HG02840 (cell line): Measurements from ENCODE around the gene RCN1.
"Not testable (repeated sequence)": the region's sequence is repeated elsewhere in the genome, so short reads cannot be mapped to it uniquely, and the experiment has no call there.

ENCODE experiments used
- ATAC-seq: cut with Tn5 transposase; IDR thresholded peaks from one replicate; pipeline ENCODE4 v1.9.1; 2021; ENCODE audit warnings: mild to moderate bottlenecking, moderate library complexity, moderate number of reproducible peaks; ENCODE audit not compliant: unreplicated experiment, low FRiP score

The RCN1 gene

DNA sequence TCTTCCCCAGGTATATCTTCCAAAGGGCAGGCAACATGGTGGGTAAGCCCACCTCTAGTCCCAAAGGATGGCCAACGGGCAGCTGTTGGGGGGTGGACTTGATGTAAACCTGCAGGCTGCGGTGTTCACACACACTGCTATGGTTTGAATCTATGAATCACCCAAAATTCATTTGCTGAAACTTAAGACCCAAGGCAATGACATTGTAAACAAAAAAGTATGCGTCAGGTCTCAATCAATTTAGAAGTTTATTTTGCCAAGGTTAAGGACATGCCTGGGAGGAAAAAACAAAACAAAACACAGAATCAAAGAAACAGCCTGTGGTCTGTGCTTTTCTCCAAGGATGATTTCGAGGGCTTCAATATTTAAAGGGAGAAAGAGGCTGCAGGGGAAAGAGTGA, 18.3 kb downstream of the RCN1 start:
- ATAC-seq, result no peak

DNA sequence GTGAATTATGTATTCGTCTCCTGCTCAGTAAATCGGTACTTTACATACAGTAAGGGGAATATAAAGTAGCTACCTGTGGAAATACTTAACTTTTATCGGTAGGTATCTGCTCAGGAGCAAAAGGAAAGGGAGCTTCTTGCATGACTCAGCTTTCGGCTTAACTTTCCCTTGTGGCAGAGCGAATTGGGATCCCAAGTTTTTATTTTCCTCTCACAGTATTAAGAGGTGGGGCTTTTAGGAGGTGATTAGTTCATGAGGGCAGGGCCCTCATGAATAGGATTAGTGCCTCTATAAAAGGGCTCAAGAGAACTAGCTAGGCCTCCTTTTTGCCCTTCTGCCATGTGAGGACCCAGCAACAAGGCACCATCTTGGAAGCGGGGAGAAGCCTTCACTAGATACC, 18.7 kb downstream of the RCN1 start:
- ATAC-seq, result no peak

DNA sequence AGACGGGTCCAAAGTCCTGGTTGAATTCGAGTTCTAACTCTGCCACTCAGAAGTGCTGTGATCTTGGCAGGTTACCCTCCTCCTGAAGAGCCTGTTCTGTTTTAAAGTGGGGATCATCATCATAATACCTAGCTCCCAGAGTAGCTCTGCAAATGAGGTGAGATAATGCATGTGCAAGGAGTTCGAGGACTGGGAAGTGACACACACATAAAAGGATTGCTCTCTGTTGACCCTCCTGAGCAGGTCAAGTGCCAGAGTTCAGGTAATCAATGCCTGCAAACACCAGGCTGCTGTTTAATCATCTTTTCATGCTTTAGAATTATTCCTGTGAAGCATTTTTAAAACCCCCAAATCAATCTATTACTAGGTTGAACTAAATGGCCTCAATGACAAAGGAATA, 19.9 kb downstream of the RCN1 start:
- no peak for ATAC-seq

DNA sequence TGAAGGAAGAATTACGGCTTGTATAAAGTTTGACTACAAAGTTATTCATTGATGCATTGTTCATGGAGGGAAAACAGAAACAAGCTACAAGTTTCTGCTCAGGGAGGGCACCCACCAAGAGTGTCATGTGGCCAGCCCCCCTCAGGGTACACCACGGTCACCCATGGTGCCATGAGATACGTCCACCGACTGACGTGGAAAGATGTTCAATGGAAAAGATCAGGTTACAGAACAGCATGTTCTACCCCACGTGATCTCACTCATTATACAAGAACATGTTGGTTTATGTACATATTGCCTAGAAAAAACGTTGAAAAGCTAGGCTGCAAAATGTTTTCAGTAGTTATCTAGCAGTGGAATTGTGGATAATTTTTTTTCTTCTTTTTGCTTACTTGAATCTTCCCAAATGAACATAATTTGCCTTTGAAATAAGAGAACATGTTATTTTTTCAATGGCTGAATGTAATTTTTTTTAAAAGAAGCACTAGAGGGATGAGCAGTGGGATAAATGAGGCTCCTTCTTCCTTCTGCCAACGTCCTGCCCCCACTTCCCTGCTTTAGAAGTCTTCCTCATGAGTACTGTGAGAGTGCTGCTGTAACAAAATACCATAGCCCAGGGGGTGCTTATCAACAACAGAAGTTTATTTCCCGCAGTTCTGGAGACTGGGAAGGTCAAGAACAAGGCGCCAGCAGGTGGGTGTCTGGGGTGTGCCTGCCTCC, 22.5 kb downstream of the RCN1 start:
- ATAC-seq, result no peak

DNA sequence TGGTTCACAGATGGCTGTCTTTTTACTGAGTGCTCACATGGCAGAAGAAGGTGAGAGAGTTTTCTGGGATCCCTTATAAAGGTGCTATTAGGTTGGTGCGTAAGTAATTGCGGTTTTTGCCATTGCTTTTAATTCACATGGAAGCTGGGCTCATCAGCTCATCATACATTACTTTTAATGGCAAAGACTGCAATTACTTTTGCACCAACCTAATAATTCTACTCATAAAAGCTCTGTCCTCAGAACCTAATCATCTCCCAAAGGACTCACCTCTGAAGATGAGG, 23.0 kb downstream of the RCN1 start:
- ATAC-seq, result no peak

DNA sequence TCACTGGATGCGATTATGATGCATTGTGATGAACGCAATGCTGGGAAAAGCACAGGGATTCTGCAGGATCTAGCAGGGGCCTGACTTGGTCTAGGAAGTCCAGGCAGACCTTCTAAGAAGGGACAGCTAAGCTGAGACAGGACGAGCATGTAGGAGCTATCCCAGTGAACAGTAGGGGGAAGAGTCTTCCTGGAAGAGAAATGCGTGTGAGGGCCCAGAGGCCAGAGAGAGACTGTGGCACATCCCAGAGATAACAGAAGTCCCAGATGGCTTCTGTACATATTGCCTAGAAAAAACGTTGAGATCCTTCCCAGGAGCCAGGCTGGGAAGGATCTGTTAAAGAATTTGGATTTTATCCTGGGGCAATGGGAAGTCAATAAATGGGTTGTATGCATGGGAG, 24.6 kb downstream of the RCN1 start:
- no peak for ATAC-seq

DNA sequence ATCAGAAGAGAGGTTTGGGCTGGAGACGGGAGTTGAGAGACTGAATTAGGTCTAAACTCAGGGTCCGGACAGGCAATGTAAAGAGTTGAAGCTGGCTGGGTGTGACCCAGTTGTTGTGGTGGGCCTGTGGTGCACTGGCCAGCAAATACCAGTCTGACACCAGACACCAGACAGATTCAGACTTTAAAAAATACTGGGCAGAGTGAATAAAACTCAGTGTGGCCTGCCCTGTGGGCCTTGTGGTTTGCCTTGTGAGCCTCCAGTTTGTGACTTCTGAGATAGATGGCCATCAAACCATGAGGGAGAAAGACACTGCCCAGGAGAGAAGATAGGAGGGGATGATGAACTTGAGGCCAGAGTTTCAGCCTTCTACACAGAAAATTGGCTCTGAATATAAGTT, 25.8 kb downstream of the RCN1 start:
- ATAC-seq, result no peak

DNA sequence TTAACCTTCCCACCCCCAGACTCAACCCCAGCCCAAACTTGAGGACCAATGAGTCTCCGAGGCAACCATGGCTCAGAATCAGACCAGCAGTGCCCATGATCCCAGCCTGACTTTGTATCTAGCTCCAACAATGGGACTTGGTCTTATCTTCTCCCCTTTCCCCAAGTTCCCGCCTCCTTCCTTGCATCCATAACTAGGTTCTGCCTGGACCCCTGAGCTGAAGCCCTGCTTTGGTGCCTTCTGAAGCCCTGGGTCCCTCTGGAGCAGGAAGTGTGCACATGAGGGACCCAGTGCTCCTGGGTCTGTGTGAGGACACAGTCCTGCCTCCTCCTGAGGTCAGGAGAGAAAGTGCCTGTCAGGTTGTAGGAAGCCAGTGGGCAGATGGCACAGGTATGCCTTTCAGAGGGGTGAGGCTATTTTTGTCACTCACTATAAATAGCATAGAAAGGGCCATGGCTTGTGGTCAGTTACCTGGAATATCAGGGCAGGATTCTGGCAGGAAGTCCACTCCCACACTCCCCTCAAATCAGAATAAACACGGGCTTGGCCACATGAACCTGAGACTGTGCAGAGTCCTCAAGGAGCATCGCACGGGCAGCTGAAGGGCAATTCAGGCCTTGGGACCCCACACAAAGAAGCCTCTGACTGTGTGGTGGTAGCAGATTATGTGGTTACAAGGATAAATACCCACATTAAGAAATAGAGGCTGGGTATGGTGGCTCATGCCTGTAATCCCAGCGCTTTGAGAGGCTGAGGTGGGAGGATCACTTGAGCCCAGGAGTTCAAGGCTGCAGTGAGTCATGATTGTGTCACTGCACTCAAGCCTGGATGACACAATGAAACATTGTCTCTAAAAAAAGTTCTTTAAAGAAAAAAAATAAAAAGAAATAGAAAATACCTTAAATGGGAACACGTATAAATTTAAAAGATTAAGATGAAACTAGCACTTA, 27.4 kb downstream of the RCN1 start:
- ATAC-seq, result no peak

DNA sequence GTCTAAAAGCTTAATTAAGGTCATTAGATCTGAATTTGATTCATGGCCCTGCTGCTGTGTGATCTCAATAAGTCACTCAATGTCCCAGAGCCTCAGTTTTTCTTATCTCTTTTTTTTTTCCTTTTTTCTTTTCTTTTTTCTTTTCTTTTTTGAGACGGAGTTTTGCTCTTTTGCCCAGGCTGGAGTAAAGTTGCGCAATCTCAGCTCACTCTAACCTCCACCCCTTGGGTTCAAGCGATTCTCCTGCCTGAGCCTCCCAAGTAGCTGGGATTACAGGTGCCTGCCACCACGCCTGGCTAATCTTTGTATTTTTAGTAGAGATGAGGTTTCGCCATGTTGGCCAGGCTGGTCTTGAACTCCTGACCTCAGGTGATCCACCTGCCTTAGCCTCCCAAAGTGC, 28.3 kb downstream of the RCN1 start:
- not testable (repeated sequence) for ATAC-seq

DNA sequence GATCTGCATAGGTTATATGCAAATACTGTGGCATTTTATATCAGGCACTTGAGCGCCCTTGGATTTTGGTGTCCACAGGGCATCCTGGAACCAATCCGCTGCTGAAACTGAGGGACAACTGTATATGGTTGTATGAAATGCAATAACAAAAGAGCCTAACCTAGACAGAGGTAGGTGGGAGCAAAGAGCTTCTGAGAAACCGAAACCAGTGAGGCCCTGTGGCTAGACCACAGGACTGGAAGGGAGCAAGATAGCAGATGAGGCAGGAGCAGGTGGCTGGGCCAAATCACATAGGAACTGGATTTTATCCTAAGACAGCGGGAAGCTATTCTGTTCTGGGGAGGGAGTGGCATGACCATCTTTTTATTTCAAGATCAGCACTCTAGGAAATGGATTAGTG, 30.1 kb downstream of the RCN1 start:
- no peak for ATAC-seq

DNA sequence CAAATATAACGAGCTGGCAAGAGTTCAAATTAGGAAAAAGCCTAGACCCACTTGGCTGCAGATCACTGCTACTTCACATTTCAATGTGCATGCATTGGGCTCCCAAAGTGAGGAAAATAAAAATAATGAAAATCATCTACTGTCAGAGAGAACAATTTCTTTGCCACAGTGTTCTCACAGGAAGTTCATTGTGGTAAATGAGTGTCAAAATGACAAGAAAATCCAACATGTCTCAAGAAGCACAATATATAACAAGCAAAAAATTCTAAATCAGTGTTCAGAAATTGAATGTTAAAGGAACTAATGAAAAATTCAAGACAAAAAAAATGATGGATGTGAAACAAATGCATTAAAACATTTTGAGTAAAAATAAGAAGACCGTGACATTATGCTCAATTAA, 31.3 kb downstream of the RCN1 start:
- ATAC-seq, result no peak

DNA sequence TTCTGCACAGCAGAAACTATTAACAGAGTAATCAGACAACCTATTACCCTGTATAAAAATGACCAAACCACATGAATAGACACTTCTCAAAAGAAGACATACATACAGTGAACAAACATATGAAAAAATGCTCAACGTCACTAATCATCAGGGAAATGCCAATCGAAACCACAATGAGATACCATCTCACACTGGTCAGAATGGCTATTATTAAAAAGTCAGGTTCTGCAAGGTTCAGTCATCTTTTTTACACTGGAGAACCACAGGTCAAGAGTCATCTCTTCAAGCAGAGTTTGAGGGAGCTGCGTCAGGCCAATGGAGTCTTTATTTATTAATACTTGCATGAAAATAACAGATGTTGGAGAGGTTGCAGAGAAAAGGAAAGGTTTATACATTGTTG, 40.4 kb downstream of the RCN1 start:
- no peak for ATAC-seq

DNA sequence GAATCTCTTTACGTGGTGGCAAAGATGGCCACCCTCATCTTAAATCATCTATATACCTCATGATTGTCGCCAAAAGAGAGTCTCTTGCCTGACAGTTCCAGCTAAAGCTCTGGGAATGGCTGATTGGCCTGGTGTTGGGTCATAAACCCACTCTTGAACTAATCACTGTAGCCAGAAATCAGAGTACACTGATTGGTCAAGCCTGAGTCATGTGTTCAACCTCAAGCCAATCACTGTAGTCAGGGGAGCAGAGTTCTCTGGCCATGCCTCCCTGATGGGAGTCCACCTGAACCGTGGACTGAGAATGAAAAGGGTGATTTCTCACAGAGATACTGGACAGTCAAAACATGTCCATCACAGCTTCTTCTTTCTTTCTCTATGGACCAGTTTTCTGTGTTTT, 45.8 kb downstream of the RCN1 start:
- ATAC-seq, result no peak

DNA sequence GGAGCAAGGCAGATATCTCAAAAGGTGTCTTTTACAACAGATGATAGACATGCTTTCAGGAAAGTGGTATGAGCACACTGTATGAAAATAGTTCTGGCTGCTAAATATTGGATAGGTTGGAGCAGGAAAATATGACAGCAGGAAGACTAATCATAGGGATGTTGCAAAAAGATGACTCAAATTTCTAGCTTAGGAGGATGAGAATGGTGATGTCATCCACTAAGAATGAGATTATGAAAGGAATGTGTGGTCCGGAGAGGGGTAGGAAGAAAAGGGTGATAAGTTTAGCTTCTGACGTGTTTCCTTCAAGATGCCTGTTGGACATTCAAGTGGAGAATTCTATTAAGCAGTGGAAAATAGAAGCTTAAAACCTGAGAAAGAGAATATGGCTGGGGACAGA, 46.4 kb downstream of the RCN1 start:
- no peak for ATAC-seq

DNA sequence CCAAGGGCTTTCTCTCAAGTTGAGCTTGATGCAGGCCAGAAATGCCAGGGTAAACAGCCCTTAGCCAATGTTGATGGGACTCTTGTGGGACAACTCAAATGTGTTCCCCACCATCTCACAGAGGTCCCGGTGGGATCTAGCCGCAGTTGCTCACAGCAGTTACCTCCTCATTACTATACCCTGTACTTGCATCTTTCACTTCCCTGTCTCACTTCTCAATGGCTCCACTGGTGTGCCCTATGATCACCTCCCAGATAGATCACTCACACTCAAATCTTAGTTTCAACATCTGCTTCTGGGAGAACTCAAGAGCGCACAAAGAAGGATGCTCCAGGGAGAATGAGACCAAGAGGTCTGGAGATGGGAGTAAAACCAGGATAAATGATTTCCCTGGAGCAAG, 47.0 kb downstream of the RCN1 start:
- no peak for ATAC-seq

DNA sequence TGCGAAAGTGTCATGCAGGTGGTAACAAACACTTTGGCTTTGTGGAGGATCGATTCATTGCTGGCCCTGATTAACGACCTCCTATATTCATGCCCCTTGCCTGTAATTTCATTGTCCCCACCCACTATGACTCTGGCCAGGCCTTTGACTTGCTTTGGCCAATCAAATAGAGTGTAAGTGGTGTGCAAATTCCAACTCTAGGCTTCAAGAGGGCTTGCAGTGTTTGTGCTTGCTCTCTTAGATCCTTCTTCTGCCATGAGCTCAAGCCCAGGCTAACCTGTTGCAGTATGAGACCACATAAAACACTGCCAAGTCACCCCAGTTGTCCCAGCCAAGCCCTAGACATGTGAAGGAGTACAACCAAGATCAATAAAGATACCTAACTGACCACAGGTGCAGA, 48.0 kb downstream of the RCN1 start:
- no peak for ATAC-seq

DNA sequence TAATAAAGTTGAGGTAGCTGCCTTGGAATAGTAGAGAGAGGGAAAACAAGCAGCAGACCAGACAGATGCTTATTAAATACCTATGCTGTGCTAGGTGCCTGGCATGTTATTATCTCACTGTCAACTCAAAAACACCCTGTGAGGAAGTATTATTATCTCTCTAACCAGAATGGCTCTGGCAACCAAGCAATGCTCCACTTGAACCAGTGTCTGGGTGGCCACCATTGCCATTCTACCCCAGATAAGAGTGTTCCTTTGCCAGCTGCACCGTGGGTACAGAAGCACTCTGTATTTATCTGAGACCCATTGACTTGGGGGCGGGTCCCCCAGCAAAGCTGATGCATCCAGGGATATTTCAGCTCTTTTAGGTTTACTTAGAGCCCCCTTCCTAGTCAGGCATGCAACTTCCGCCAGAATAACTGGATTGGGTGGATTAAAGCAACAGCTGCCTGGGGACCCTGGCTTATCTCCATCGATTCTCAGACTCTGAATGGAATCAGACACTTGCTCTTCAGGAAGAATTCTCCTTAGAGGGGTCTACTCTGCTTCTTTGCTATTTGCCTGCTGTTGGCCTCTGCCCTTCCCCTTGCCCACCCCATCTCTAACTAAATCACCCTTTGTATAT, 49.1 kb downstream of the RCN1 start:
- ATAC-seq, result no peak

DNA sequence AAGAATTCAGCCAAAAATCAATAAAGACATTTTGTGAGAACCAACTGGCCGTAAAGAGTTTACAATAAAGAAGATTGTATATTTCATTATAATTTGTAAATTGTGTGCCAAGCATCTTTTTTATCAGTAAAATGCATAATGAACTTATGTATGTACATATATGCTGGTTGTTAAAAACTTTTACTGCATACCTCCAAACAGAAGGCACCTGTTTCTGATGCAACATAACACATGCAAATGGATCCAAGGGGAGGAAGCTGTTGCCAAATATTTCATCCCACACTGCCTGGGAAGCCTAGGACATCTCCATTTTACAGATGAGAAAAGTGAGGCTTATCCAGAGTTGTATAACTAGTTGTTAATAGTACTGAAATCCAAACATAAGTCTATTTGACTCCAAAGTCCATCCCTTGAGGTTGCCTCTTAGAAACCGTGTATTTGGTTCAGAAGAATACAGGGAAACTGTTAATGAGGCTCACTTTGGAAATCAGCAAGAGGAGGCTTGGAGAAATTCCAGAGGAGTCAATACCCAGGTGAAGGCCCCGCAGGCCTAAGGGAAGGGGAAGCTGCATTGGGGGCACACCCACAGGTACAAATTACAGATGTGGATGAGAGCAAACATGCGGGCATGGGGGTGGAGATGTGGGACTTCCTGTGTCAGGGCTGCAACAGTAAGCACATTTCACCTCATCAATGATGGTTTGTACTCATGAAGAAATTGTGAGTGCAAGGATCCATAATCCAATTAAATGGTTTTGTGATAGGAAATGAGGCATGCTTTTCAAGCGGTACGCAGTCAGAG, 51.1 kb downstream of the RCN1 start:
- no peak for ATAC-seq

DNA sequence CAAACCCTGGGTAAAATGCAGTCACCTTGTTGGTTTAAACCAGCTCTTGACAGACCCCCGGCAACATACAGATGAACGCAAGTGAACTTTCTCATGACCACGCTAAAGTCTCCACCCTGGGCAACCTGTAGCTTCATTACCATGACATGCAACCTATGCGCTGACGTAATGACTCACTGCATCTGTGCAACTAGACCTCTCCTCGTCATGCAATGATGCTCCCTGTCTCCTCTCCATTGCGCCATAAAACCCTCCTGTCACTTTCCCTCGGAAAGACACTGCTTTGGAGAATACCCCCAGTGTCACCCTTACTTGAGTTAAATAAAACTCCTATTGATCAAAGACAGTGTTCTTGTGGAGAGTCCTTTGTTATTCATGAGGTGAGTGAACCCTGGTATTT, 52.5 kb downstream of the RCN1 start:
- no peak for ATAC-seq

DNA sequence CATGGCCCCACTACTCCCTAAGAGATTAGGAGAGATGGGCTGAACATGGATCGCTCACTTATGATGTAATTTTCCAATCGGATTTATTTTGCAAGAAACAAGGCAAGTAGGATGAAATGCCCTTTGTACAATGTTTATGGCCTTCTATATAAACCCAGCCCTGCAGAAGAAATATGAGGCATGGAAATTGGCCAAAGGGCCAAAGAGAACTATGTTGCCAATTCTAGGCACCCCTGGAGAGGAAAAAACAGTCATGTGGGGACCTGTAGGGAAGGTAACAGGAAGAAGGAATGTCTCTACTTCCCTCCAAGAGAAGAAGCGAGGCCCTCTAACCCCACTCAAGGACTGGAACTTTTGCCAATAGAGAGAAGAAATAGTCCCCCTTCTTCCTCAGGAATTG, 54.4 kb downstream of the RCN1 start:
- ATAC-seq, result no peak

DNA sequence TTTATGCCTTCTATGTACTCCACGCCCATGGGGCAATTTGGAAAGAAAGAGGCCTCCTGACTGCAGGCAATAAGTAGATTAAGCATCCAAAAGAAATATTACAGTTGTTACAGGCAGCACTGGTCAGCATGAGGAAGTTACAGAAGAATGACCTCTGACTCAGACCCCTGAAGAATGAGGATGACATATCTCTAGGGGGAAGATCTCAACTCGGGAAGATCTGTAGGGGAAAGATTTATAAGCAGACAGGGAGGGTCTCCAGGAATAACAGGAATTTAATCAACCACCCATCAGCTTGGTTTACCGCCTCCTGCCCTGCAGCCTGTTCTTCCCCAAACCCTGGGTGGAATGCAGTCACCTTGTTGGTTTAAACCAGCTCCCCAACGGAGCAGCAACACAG, 58.0 kb downstream of the RCN1 start:
- ATAC-seq, result no peak
